Liver (tissue), 9 donors: ENCODE measurements around the gene LRMDA. TPM values are rescaled to one million over a fixed set of nuclear protein-coding genes. Genes with fewer than 3 reads are reported as not detected.

ENCODE experiments used
- DNase-seq: peaks from one replicate; pipeline ENCODE4 v3.0.0-alpha.2; 2017; ENCODE audit warnings: low spot score
- H3K27ac ChIP-seq, 2 donors: one replicate each; pipeline ENCODE4 v1.7.0; 2013; ENCODE audit warnings: inconsistent platforms in 2 of 2, low read length in 2 of 2, control low read depth in 1 of 2, low read depth in 1 of 2, mild to moderate bottlenecking in 1 of 2
- H3K27me3 ChIP-seq, 4 donors: one replicate each; pipeline versions ENCODE4 v1.6.1 to v1.7.0; 2013; ENCODE audit warnings: low read length in 3 of 4, inconsistent platforms in 1 of 4, mild to moderate bottlenecking in 1 of 4, moderate library complexity in 1 of 4; ENCODE audit not compliant: control insufficient read depth in 4 of 4, insufficient read depth in 4 of 4
- H3K36me3 ChIP-seq, 4 donors: one replicate each; pipeline versions ENCODE4 v1.6.1 to v1.7.0; 2013; ENCODE audit warnings: low read length in 3 of 4, mild to moderate bottlenecking in 3 of 4, low read depth in 1 of 4, moderate library complexity in 1 of 4; ENCODE audit not compliant: control insufficient read depth in 4 of 4, insufficient read depth in 3 of 4
- H3K4me1 ChIP-seq, 4 donors: one replicate each; pipeline versions ENCODE4 v1.6.1 to v1.7.0; 2013; ENCODE audit warnings: low read length in 3 of 4, mild to moderate bottlenecking in 3 of 4, moderate library complexity in 1 of 4; ENCODE audit not compliant: control insufficient read depth in 4 of 4, insufficient read depth in 4 of 4
- H3K4me3 ChIP-seq, 3 donors: one replicate each; pipeline versions ENCODE4 v1.6.1 to v1.7.0; 2013; ENCODE audit warnings: low read length in 3 of 3, control low read depth in 1 of 3, low read depth in 1 of 3, mild to moderate bottlenecking in 1 of 3
- H3K9ac ChIP-seq, 2 donors: one replicate each; pipeline ENCODE4 v1.7.0; 2013; ENCODE audit warnings: low read length in 2 of 2, mild to moderate bottlenecking in 2 of 2, moderate library complexity in 2 of 2, control low read depth in 1 of 2, low read depth in 1 of 2
- H3K9me3 ChIP-seq, 4 donors: one replicate each; pipeline versions ENCODE4 v1.6.1 to v1.7.0; 2013; ENCODE audit warnings: low read length in 3 of 4; ENCODE audit not compliant: control insufficient read depth in 4 of 4
- ATF3 ChIP-seq: IDR thresholded peaks from 2 replicates; pipeline ENCODE4 v1.6.1; 2016; ENCODE audit warnings: antibody characterized with exemption
- EGR1 ChIP-seq, 2 donors: IDR thresholded peaks; 2 replicates each; pipeline ENCODE4 v1.6.1; 2016 to 2018; ENCODE audit warnings: antibody characterized with exemption in 2 of 2, low read depth in 2 of 2
- FOXA1 ChIP-seq: IDR thresholded peaks from 2 replicates; pipeline ENCODE4 v1.6.1; 2016; ENCODE audit warnings: antibody characterized with exemption
- FOXA2 ChIP-seq: IDR thresholded peaks from 2 replicates; pipeline ENCODE4 v1.6.1; 2016; ENCODE audit warnings: antibody characterized with exemption
- GABPA ChIP-seq, 2 donors: IDR thresholded peaks in 1 of 2; conservative IDR thresholded peaks in 1 of 2; 2 replicates each; pipeline ENCODE4 v1.6.1; 2016; ENCODE audit warnings: antibody characterized with exemption in 2 of 2, mild to moderate bottlenecking in 1 of 2, moderate library complexity in 1 of 2
- HNF4A ChIP-seq, 2 donors: conservative IDR thresholded peaks; 2 replicates each; pipeline ENCODE4 v1.6.1; 2016; ENCODE audit warnings: antibody characterized with exemption in 2 of 2, mild to moderate bottlenecking in 2 of 2
- HNF4G ChIP-seq: IDR thresholded peaks from 2 replicates; pipeline ENCODE4 v1.6.1; 2016; ENCODE audit warnings: antibody characterized with exemption
- JUND ChIP-seq, 2 donors: IDR thresholded peaks; 2 replicates each; pipeline ENCODE4 v1.6.1; 2016; ENCODE audit warnings: antibody characterized with exemption in 2 of 2
- NR2F2 ChIP-seq: IDR thresholded peaks from 2 replicates; pipeline ENCODE4 v1.6.1; 2016; ENCODE audit warnings: antibody characterized with exemption
- RAD21 ChIP-seq, 2 donors: IDR thresholded peaks; 2 replicates each; pipeline ENCODE4 v1.6.1; 2016; ENCODE audit warnings: antibody characterized with exemption in 2 of 2, mild to moderate bottlenecking in 2 of 2
- RXRA ChIP-seq, 2 donors: IDR thresholded peaks; 2 replicates each; pipeline ENCODE4 v1.6.1; 2017 to 2018; ENCODE audit warnings: antibody characterized with exemption in 2 of 2, mild to moderate bottlenecking in 1 of 2
- SP1 ChIP-seq: IDR thresholded peaks from 2 replicates; pipeline ENCODE4 v1.6.1; 2018; ENCODE audit warnings: antibody characterized with exemption, mild to moderate bottlenecking
- YY1 ChIP-seq: IDR thresholded peaks from 2 replicates; pipeline ENCODE4 v1.6.1; 2016; ENCODE audit warnings: antibody characterized with exemption, mild to moderate bottlenecking
- ZBTB33 ChIP-seq: IDR thresholded peaks from 2 replicates; pipeline ENCODE4 v1.6.1; 2016; ENCODE audit warnings: antibody characterized with exemption
- WGBS: extraction: QIAGEN DNeasy Blood & Tissue Kit; methylation state at CpG from one replicate; pipeline ENCODE4 v1.1.7; 2013; 5-methylcytosine and 5-hydroxymethylcytosine counted together
- polyA plus RNA-seq, 2 donors: library from polyadenylated mRNA; stranded (reverse) in 1 of 2; unstranded in 1 of 2; fragments of 200-250 nt in 1 of 2; fragments of >200 nt in 1 of 2; fragmentation: Nextera tagmentation in 1 of 2; extraction: Ambion mirVana in 1 of 2; gene quantifications; one replicate each; pipeline versions ENCODE4 v1.2.1 to v1.2.3, GENCODE V29; 2013 to 2015
- total RNA-seq, 2 donors: library from RNA; depleted of rRNA; stranded (reverse); fragments of >200 nt; gene quantifications; one replicate each; pipeline ENCODE4 v1.2.3, GENCODE V29; 2014
- TF ChIP-seq, protein P1 (sequence below): IDR thresholded peaks from 2 replicates; pipeline ENCODE4 v1.6.1; 2016; ENCODE audit warnings: antibody characterized with exemption
- TF ChIP-seq, protein P2 (sequence below): IDR thresholded peaks from 2 replicates; pipeline ENCODE4 v1.6.1; 2016; ENCODE audit warnings: antibody characterized with exemption, mild to moderate bottlenecking
- TF ChIP-seq, protein P3 (sequence below): fragments of 150-350 bp; IDR thresholded peaks from 2 replicates; pipeline ENCODE4 v1.5.1; 2017; ENCODE audit warnings: improper control_type of control experiment, low read depth, low read length; ENCODE audit not compliant: missing input control
- donor health status: healthy.
- donor health status: healthy.
- donor health status: healthy.
- donor health status: healthy.
- donor health status: healthy.

LRMDA gene
- total and polyA plus RNA-seq, 4 donors = 7.9 to 15.8 (median 11.3) TPM

DNA sequence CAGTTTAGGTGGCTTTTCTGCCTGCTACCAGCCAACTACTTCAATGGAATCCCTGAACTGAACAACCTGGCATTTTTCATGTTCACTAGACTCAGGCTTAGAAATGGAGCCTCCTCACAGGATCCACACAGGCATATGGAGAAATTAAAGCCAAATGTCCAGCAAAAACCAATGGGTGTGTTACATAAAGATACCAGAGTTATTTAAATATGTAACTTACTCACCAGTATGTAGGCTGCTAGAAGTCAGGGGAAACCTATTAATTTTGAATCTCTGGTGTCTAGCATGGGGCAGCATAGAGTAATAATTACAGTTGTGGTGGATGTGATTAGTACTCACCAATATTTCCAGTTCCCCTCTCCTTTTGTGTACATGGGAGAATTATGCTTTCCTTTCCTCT lies 383.6 kb downstream of the LRMDA start:
- DNase-seq = no peak
- H3K9ac ChIP-seq = no peak overlapping the region
- no peaks in the 10 kb centered on the region for H3K27me3 ChIP-seq
- no peaks in the 10 kb centered on the region for H3K4me1 ChIP-seq
- peaks cover 0 to 2% (median 0%) of the 10 kb centered on the region in 4 donors for H3K36me3 ChIP-seq
- TF ChIP-seq, protein P1, sequence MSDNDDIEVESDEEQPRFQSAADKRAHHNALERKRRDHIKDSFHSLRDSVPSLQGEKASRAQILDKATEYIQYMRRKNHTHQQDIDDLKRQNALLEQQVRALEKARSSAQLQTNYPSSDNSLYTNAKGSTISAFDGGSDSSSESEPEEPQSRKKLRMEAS = no peak
- TF ChIP-seq JUND (IDR thresholded peaks at IDR 0.05) (no peak), GABPA (IDR thresholded peaks at IDR 0.05 in 1 of 2, conservative IDR thresholded peaks at IDR 0.05 in 1 of 2) (no peak), ZBTB33 (no peak), EGR1 (IDR thresholded peaks at IDR 0.05; ENCODE audit: low read depth in 2 of 2) (no peak), FOXA1 (no peak), YY1 (no peak), NR2F2 (no peak), SP1 (no peak), HNF4G (no peak), RXRA (IDR thresholded peaks at IDR 0.05) (no peak), ATF3 (no peak), RAD21 (IDR thresholded peaks at IDR 0.05) (no peak), FOXA2 (no peak), HNF4A (conservative IDR thresholded peaks at IDR 0.05) (no peak)
- TF ChIP-seq, protein P2, sequence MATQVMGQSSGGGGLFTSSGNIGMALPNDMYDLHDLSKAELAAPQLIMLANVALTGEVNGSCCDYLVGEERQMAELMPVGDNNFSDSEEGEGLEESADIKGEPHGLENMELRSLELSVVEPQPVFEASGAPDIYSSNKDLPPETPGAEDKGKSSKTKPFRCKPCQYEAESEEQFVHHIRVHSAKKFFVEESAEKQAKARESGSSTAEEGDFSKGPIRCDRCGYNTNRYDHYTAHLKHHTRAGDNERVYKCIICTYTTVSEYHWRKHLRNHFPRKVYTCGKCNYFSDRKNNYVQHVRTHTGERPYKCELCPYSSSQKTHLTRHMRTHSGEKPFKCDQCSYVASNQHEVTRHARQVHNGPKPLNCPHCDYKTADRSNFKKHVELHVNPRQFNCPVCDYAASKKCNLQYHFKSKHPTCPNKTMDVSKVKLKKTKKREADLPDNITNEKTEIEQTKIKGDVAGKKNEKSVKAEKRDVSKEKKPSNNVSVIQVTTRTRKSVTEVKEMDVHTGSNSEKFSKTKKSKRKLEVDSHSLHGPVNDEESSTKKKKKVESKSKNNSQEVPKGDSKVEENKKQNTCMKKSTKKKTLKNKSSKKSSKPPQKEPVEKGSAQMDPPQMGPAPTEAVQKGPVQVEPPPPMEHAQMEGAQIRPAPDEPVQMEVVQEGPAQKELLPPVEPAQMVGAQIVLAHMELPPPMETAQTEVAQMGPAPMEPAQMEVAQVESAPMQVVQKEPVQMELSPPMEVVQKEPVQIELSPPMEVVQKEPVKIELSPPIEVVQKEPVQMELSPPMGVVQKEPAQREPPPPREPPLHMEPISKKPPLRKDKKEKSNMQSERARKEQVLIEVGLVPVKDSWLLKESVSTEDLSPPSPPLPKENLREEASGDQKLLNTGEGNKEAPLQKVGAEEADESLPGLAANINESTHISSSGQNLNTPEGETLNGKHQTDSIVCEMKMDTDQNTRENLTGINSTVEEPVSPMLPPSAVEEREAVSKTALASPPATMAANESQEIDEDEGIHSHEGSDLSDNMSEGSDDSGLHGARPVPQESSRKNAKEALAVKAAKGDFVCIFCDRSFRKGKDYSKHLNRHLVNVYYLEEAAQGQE = no peak
- TF ChIP-seq, protein P3, sequence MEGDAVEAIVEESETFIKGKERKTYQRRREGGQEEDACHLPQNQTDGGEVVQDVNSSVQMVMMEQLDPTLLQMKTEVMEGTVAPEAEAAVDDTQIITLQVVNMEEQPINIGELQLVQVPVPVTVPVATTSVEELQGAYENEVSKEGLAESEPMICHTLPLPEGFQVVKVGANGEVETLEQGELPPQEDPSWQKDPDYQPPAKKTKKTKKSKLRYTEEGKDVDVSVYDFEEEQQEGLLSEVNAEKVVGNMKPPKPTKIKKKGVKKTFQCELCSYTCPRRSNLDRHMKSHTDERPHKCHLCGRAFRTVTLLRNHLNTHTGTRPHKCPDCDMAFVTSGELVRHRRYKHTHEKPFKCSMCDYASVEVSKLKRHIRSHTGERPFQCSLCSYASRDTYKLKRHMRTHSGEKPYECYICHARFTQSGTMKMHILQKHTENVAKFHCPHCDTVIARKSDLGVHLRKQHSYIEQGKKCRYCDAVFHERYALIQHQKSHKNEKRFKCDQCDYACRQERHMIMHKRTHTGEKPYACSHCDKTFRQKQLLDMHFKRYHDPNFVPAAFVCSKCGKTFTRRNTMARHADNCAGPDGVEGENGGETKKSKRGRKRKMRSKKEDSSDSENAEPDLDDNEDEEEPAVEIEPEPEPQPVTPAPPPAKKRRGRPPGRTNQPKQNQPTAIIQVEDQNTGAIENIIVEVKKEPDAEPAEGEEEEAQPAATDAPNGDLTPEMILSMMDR = no peak
- no peak overlapping the region for H3K4me3 ChIP-seq
- H3K27ac ChIP-seq = no peak overlapping the region
- H3K9me3 ChIP-seq = no peaks in the 10 kb centered on the region

- WGBS = 46% methylated on average over 2 of the region's 2 CpGs
- Histone ChIP-seq H3K36me3 (peaks cover 0 to 2% (median 0%) of the 10 kb centered on the region in 4 donors), H3K27ac (no peak overlapping the region), H3K9me3 (no peaks in the 10 kb centered on the region), H3K4me1 (no peaks in the 10 kb centered on the region), H3K9ac (no peak overlapping the region), H3K4me3 (no peak overlapping the region), H3K27me3 (no peaks in the 10 kb centered on the region)
- TF ChIP-seq RXRA (IDR thresholded peaks at IDR 0.05) = no peak
- DNase-seq = no peak
These were observed 385.8 kb downstream of the LRMDA start for GRCh38 chr10:75817198-75817597.
